Measurements from ENCODE around the gene HS1BP3.

GRCh38 chr2:20599861-20600461 lies 50.9 kb downstream of the HS1BP3 start:
- TF ChIP-seq POLR2A (IDR thresholded peaks at IDR 0.05) (no peak), CTCF (IDR thresholded peaks at IDR 0.05) (no peak)

Data from thyroid gland (tissue), 4 donors.